Neuronal stem cell (in vitro differentiated cells): ENCODE results near the gene SLC18A3.

Experiments
- DNase-seq: peaks from one replicate; pipeline ENCODE4 v3.0.0-alpha.2; 2013; ENCODE audit warnings: low spot score
- H2AFZ ChIP-seq: one replicate; pipeline ENCODE4 v1.6.1; 2013; ENCODE audit warnings: mild to moderate bottlenecking, low read length, inconsistent platforms
- H2AK5ac ChIP-seq: 2 replicates; pipeline ENCODE4 v1.6.1; 2013; ENCODE audit warnings: low read depth, mild to moderate bottlenecking, inconsistent platforms, low read length, moderate library complexity, mixed read lengths
- H2BK120ac ChIP-seq: 2 replicates; pipeline ENCODE4 v1.6.1; 2013; ENCODE audit warnings: low read depth, mild to moderate bottlenecking, inconsistent platforms, low read length, moderate library complexity, mixed read lengths
- H2BK12ac ChIP-seq: one replicate; pipeline ENCODE4 v1.6.1; 2013; ENCODE audit warnings: low read length, inconsistent platforms
- H2BK15ac ChIP-seq: 2 replicates; pipeline ENCODE4 v1.6.1; 2013; ENCODE audit warnings: mild to moderate bottlenecking, low read length, inconsistent platforms, mixed read lengths
- H2BK5ac ChIP-seq: one replicate; pipeline ENCODE4 v1.6.1; 2013; ENCODE audit warnings: inconsistent platforms, mild to moderate bottlenecking, low read length, moderate library complexity
- H3K14ac ChIP-seq: one replicate; pipeline ENCODE4 v1.6.1; 2013; ENCODE audit warnings: low read length, inconsistent platforms
- H3K18ac ChIP-seq: 2 replicates; pipeline ENCODE4 v1.6.1; 2013; ENCODE audit warnings: low read length, inconsistent platforms
- H3K23ac ChIP-seq: 2 replicates; pipeline ENCODE4 v1.6.1; 2013; ENCODE audit warnings: low read depth, mild to moderate bottlenecking, mixed read lengths, low read length, inconsistent platforms; ENCODE audit not compliant: poor library complexity
- H3K27ac ChIP-seq: replicated peaks from 3 replicates; pipeline ENCODE4 v1.5.1; 2013; ENCODE audit warnings: low read length, inconsistent platforms
- H3K27me3 ChIP-seq, 3 experiments: 2 replicates each; pipeline ENCODE4 v1.6.1; 2013; ENCODE audit warnings: low read length in 3 of 3, mild to moderate bottlenecking in 2 of 3, inconsistent platforms in 1 of 3, low read depth in 1 of 3, mixed read lengths in 1 of 3, moderate library complexity in 1 of 3; ENCODE audit not compliant: control insufficient read depth in 3 of 3, insufficient read depth in 3 of 3
- H3K36me3 ChIP-seq, 2 donors: replicated peaks in 1 of 2; 2 replicates each; pipeline ENCODE4 v1.6.1; 2013; ENCODE audit warnings: low read length in 2 of 2; ENCODE audit not compliant: control insufficient read depth in 2 of 2, insufficient read depth in 2 of 2
- H3K4ac ChIP-seq: 2 replicates; pipeline ENCODE4 v1.6.1; 2013; ENCODE audit warnings: inconsistent platforms, mild to moderate bottlenecking, low read length, moderate library complexity
- H3K4me1 ChIP-seq, 2 donors: 1 replicate in 1 of 2; 2 replicates in 1 of 2; pipeline ENCODE4 v1.6.1; 2013; ENCODE audit warnings: low read length in 2 of 2, low read depth in 1 of 2; ENCODE audit not compliant: control insufficient read depth in 2 of 2, insufficient read depth in 1 of 2
- H3K4me2 ChIP-seq: one replicate; pipeline ENCODE4 v1.6.1; 2013; ENCODE audit warnings: mild to moderate bottlenecking, low read length, inconsistent platforms; ENCODE audit not compliant: insufficient read depth, poor library complexity, severe bottlenecking
- H3K4me3 ChIP-seq, 2 donors: 2 replicates each; pipeline ENCODE4 v1.5.1; 2013; ENCODE audit warnings: low read length in 2 of 2, mild to moderate bottlenecking in 2 of 2, inconsistent platforms in 1 of 2, moderate library complexity in 1 of 2
- H3K79me1 ChIP-seq: one replicate; pipeline ENCODE4 v1.6.1; 2013; ENCODE audit warnings: low read depth, mild to moderate bottlenecking, inconsistent platforms, low read length, moderate library complexity
- H3K9ac ChIP-seq: one replicate; pipeline ENCODE4 v1.6.1; 2013; ENCODE audit warnings: mild to moderate bottlenecking, low read depth, low read length, inconsistent platforms; ENCODE audit not compliant: poor library complexity
- H3K9me3 ChIP-seq, 2 donors: replicated peaks in 1 of 2; 2 replicates each; pipeline versions ENCODE3 to v1.6.1; 2013; ENCODE audit warnings: low read length in 2 of 2, mild to moderate bottlenecking in 2 of 2, inconsistent platforms in 1 of 2, low read depth in 1 of 2, mixed read lengths in 1 of 2, moderate library complexity in 1 of 2; ENCODE audit not compliant: control insufficient read depth in 2 of 2, insufficient read depth in 1 of 2
- H4K8ac ChIP-seq: one replicate; pipeline ENCODE4 v1.6.1; 2013; ENCODE audit warnings: low read depth, mild to moderate bottlenecking, inconsistent platforms, low read length, moderate library complexity
- H4K91ac ChIP-seq: one replicate; pipeline ENCODE4 v1.6.1; 2013; ENCODE audit warnings: low read length, low read depth, mild to moderate bottlenecking, inconsistent platforms; ENCODE audit not compliant: poor library complexity
- WGBS, 2 donors: extraction: QIAGEN DNeasy Blood & Tissue Kit; methylation state at CpG; one replicate each; pipeline ENCODE4 v1.1.7; 2013; ENCODE audit warnings: missing lambda C conversion rate in 2 of 2, mixed read lengths in 1 of 2; ENCODE audit not compliant: insufficient read length in 2 of 2, insufficient replicate concordance in 1 of 2; ENCODE audit errors: extremely low coverage in 2 of 2; 5-methylcytosine and 5-hydroxymethylcytosine counted together

Gene SLC18A3

GRCh38 chr10:49567810-49568209 is 42.3 kb upstream of the SLC18A3 start:
- H4K8ac ChIP-seq = no peak overlapping the region
- no peak overlapping the region for H3K9ac ChIP-seq
- H3K27ac ChIP-seq = no peak overlapping the region
- no peaks in the 10 kb centered on the region for H3K36me3 ChIP-seq
- no CpG with 5 or more reads among the region's 1 CpG for WGBS, 2 donors
- no peak overlapping the region for H2AK5ac ChIP-seq
- no peak overlapping the region for H3K18ac ChIP-seq
- H3K4me3 ChIP-seq = no peak overlapping the region
- H2BK120ac ChIP-seq = no peak overlapping the region
- no peak overlapping the region for H2BK12ac ChIP-seq
- H3K14ac ChIP-seq = no peak overlapping the region
- no peaks in the 10 kb centered on the region for H3K79me1 ChIP-seq
- no peaks in the 10 kb centered on the region for H3K4me1 ChIP-seq
- no peak overlapping the region for H3K23ac ChIP-seq
- no peak overlapping the region for H2BK15ac ChIP-seq
- no peak overlapping the region for H2AFZ ChIP-seq
- peaks cover 0 to 18% (median 0%) of the 10 kb centered on the region in 3 experiments for H3K27me3 ChIP-seq
- no peak overlapping the region for H4K91ac ChIP-seq
- no peaks in the 10 kb centered on the region for H3K9me3 ChIP-seq
- no peak overlapping the region for H2BK5ac ChIP-seq
- H3K4ac ChIP-seq = no peak overlapping the region
- H3K4me2 ChIP-seq = no peak overlapping the region
- DNase-seq = no peak

- Histone ChIP-seq H3K4ac (no peak overlapping the region), H2BK12ac (no peak overlapping the region), H2AK5ac (no peak overlapping the region), H3K9ac (no peak overlapping the region), H2AFZ (no peak overlapping the region), H2BK120ac (no peak overlapping the region), H2BK15ac (no peak overlapping the region), H4K91ac (no peak overlapping the region), H2BK5ac (no peak overlapping the region), H3K4me3 (no peak overlapping the region), H3K14ac (no peak overlapping the region), H4K8ac (no peak overlapping the region), H3K27me3 (peaks cover 0 to 18% (median 0%) of the 10 kb centered on the region in 3 experiments), H3K18ac (no peak overlapping the region), H3K9me3 (no peaks in the 10 kb centered on the region), H3K4me2 (no peak overlapping the region), H3K36me3 (no peaks in the 10 kb centered on the region), H3K79me1 (no peaks in the 10 kb centered on the region), H3K27ac (no peak overlapping the region), H3K4me1 (no peaks in the 10 kb centered on the region), H3K23ac (no peak overlapping the region)
- no CpG with 5 or more reads among the region's 2 CpGs for WGBS, 2 donors
- no peak for DNase-seq
Observed at GRCh38 chr10:49568235-49568634, 41.9 kb upstream of the SLC18A3 start.

GRCh38 chr10:49569031-49569631 is 41.0 kb upstream of the SLC18A3 start:
- no peak overlapping the region for H2AK5ac ChIP-seq
- no peak overlapping the region for H2BK15ac ChIP-seq
- no peak overlapping the region for H3K4me3 ChIP-seq
- no peaks in the 10 kb centered on the region for H3K36me3 ChIP-seq
- no peak overlapping the region for H3K4me2 ChIP-seq
- H3K27me3 ChIP-seq = peaks cover 0 to 18% (median 0%) of the 10 kb centered on the region in 3 experiments
- no peaks in the 10 kb centered on the region for H3K4me1 ChIP-seq
- no peak for DNase-seq
- H2BK120ac ChIP-seq = no peak overlapping the region
- no peak overlapping the region for H3K4ac ChIP-seq
- no peak overlapping the region for H2BK12ac ChIP-seq
- no peaks in the 10 kb centered on the region for H3K79me1 ChIP-seq
- H4K91ac ChIP-seq = no peak overlapping the region
- no peak overlapping the region for H4K8ac ChIP-seq
- H2AFZ ChIP-seq = no peak overlapping the region
- no peak overlapping the region for H3K14ac ChIP-seq
- H3K27ac ChIP-seq = no peak overlapping the region
- H3K18ac ChIP-seq = no peak overlapping the region
- no peak overlapping the region for H3K9ac ChIP-seq
- no peak overlapping the region for H2BK5ac ChIP-seq
- no peaks in the 10 kb centered on the region for H3K9me3 ChIP-seq
- WGBS, 2 donors = no CpG with 5 or more reads among the region's 3 CpGs
- H3K23ac ChIP-seq = no peak overlapping the region

- H2AK5ac ChIP-seq = no peak overlapping the region
- H4K8ac ChIP-seq = no peak overlapping the region
- H3K27ac ChIP-seq = no peak overlapping the region
- no peak overlapping the region for H3K18ac ChIP-seq
- no peak overlapping the region for H2BK12ac ChIP-seq
- H2BK120ac ChIP-seq = no peak overlapping the region
- no peaks in the 10 kb centered on the region for H3K4me1 ChIP-seq
- H3K79me1 ChIP-seq = no peaks in the 10 kb centered on the region
- H3K14ac ChIP-seq = no peak overlapping the region
- no peak overlapping the region for H3K9ac ChIP-seq
- no peak for DNase-seq
- no peak overlapping the region for H4K91ac ChIP-seq
- H3K4ac ChIP-seq = no peak overlapping the region
- H3K23ac ChIP-seq = no peak overlapping the region
- no peaks in the 10 kb centered on the region for H3K9me3 ChIP-seq
- H3K27me3 ChIP-seq = peaks cover 0 to 18% (median 0%) of the 10 kb centered on the region in 3 experiments
- no peaks in the 10 kb centered on the region for H3K36me3 ChIP-seq
- no CpG with 5 or more reads among the region's 2 CpGs for WGBS, 2 donors
- no peak overlapping the region for H2BK15ac ChIP-seq
- no peak overlapping the region for H3K4me2 ChIP-seq
- H3K4me3 ChIP-seq = no peak overlapping the region
- H2AFZ ChIP-seq = no peak overlapping the region
- no peak overlapping the region for H2BK5ac ChIP-seq
Observed at GRCh38 chr10:49571388-49571787, 38.7 kb upstream of the SLC18A3 start.
